H1 (cell line): Measurements from ENCODE around the gene CAMKMT. TPM values are rescaled to one million over a fixed set of nuclear protein-coding genes. Genes with fewer than 3 reads are reported as not detected.

ENCODE experiments used
- CTCF ChIA-PET: fragments of 300-600 bp; sonication (Branson Sonifier 250); formaldehyde crosslinking; loops from one replicate; lab custom pipeline; 2021; ENCODE audit not compliant: partially characterized antibody; lab: Charles Lee
- POLR2A ChIA-PET: fragments of 300-600 bp; sonication (Branson Sonifier 250); formaldehyde crosslinking; loops from one replicate; lab custom pipeline; 2021; ENCODE audit warnings: inconsistent platforms; ENCODE audit not compliant: partially characterized antibody; lab: Charles Lee
- DNase-seq, 2 experiments: peaks; one replicate each; pipeline versions ENCODE4 v3.0.0 to v3.0.0-alpha.2; 2010 to 2022; ENCODE audit warnings: low spot score in 2 of 2, low read depth in 1 of 2, mixed read lengths in 1 of 2
- FAIRE-seq: peaks from 2 replicates; lab custom pipeline; 2011; peaks lifted over from hg19 to GRCh38; lab: Jason Lieb, UNC
- H2AFZ ChIP-seq: 2 replicates; pipeline ENCODE4 v1.8.1; 2012; ENCODE audit warnings: low read length, inconsistent platforms
- H2AK5ac ChIP-seq: 2 replicates; pipeline ENCODE4 v1.6.1; 2013; ENCODE audit warnings: low read depth, low read length
- H2BK120ac ChIP-seq: replicated peaks from 2 replicates; pipeline ENCODE3; 2013; ENCODE audit warnings: low read depth, low read length, inconsistent platforms
- H2BK12ac ChIP-seq: 2 replicates; pipeline ENCODE4 v1.6.1; 2013; ENCODE audit warnings: low read depth, low read length
- H2BK15ac ChIP-seq: 2 replicates; pipeline ENCODE4 v1.6.1; 2013; ENCODE audit warnings: low read length
- H2BK20ac ChIP-seq: 2 replicates; pipeline ENCODE4 v1.6.1; 2013; ENCODE audit warnings: low read length
- H2BK5ac ChIP-seq: 2 replicates; pipeline ENCODE4 v1.6.1; 2013; ENCODE audit warnings: low read depth, low read length
- H3K14ac ChIP-seq: 2 replicates; pipeline ENCODE4 v1.6.1; 2013; ENCODE audit warnings: inconsistent platforms; ENCODE audit not compliant: insufficient read length
- H3K18ac ChIP-seq: 2 replicates; pipeline ENCODE4 v1.6.1; 2013; ENCODE audit warnings: low read length; ENCODE audit errors: extremely low read depth
- H3K23ac ChIP-seq: 2 replicates; pipeline ENCODE4 v1.6.1; 2013; ENCODE audit warnings: inconsistent platforms; ENCODE audit not compliant: insufficient read length
- H3K23me2 ChIP-seq: 2 replicates; pipeline ENCODE4 v1.6.1; 2013; ENCODE audit warnings: low read depth, low read length
- H3K27ac ChIP-seq: 2 replicates; pipeline ENCODE4 v1.6.1; 2011; ENCODE audit warnings: low read depth, low read length, inconsistent platforms
- H3K27me3 ChIP-seq, 4 experiments: replicated peaks in 1 of 4; 1 replicate in 1 of 4; 2 replicates in 3 of 4; pipeline versions ENCODE4 v1.6.1 to v1.8.1; 2011 to 2013; ENCODE audit warnings: low read length in 3 of 4, mild to moderate bottlenecking in 3 of 4, inconsistent platforms in 2 of 4, mixed read lengths in 2 of 4, moderate library complexity in 1 of 4; ENCODE audit not compliant: control insufficient read depth in 3 of 4, insufficient read depth in 3 of 4; ENCODE audit errors: extremely low read depth in 1 of 4
- H3K36me3 ChIP-seq, 4 experiments: 2 replicates each; pipeline versions ENCODE4 v1.6.1 to v1.8.1; 2011 to 2013; ENCODE audit warnings: mild to moderate bottlenecking in 4 of 4, low read length in 3 of 4, moderate library complexity in 2 of 4, control low read depth in 1 of 4, inconsistent platforms in 1 of 4; ENCODE audit not compliant: insufficient read depth in 4 of 4, control insufficient read depth in 2 of 4
- H3K4ac ChIP-seq: replicated peaks from 2 replicates; pipeline ENCODE3; 2013; ENCODE audit warnings: low read length, low read depth, mixed read lengths, inconsistent platforms; ENCODE audit not compliant: insufficient read length
- H3K4me1 ChIP-seq, 4 experiments: replicated peaks in 1 of 4; 1 replicate in 1 of 4; 2 replicates in 3 of 4; pipeline versions ENCODE4 v1.6.1 to v1.8.1; 2011 to 2013; ENCODE audit warnings: low read length in 3 of 4, inconsistent platforms in 2 of 4, mixed read lengths in 1 of 4; ENCODE audit not compliant: insufficient read depth in 4 of 4, control insufficient read depth in 3 of 4
- H3K4me2 ChIP-seq, 2 experiments: 2 replicates each; pipeline versions ENCODE4 v1.6.1 to v1.8.1; 2011 to 2013; ENCODE audit warnings: low read depth in 2 of 2, low read length in 2 of 2, control low read depth in 1 of 2, inconsistent platforms in 1 of 2, mild to moderate bottlenecking in 1 of 2; ENCODE audit not compliant: insufficient read depth in 1 of 2
- H3K4me3 ChIP-seq, 4 experiments: fragments of 200-600, 300-600 bp in 1 of 4; sonication (generic), shearing (Covaris generic), sonication (Bioruptor Twin) in 1 of 4; 2 replicates each; pipeline versions ENCODE4 v1.5.1 to v1.8.1; 2011 to 2016; ENCODE audit warnings: low read length in 4 of 4, low read depth in 3 of 4, control low read depth in 2 of 4, inconsistent platforms in 2 of 4, mild to moderate bottlenecking in 2 of 4, mixed read lengths in 1 of 4, moderate library complexity in 1 of 4; ENCODE audit not compliant: insufficient read depth in 2 of 4; ENCODE audit errors: extremely low read depth in 1 of 4
- H3K56ac ChIP-seq: replicated peaks from 2 replicates; pipeline ENCODE3; 2013; ENCODE audit warnings: low read depth, mild to moderate bottlenecking, mixed read lengths, low read length, inconsistent platforms; ENCODE audit not compliant: insufficient read length
- H3K79me1 ChIP-seq: 2 replicates; pipeline ENCODE4 v1.6.1; 2013; ENCODE audit warnings: low read depth, low read length, control low read depth
- H3K79me2 ChIP-seq, 2 experiments: 2 replicates each; pipeline versions ENCODE4 v1.6.1 to v1.8.1; 2012 to 2013; ENCODE audit warnings: low read length in 2 of 2, mild to moderate bottlenecking in 2 of 2, inconsistent platforms in 1 of 2; ENCODE audit not compliant: insufficient read depth in 2 of 2, control insufficient read depth in 1 of 2
- H3K9ac ChIP-seq, 4 experiments: replicated peaks in 1 of 4; 1 replicate in 1 of 4; 2 replicates in 3 of 4; pipeline versions ENCODE4 v1.6.1 to v1.8.1; 2011 to 2013; ENCODE audit warnings: low read depth in 3 of 4, low read length in 3 of 4, control low read depth in 2 of 4, mild to moderate bottlenecking in 2 of 4, moderate library complexity in 2 of 4, inconsistent platforms in 1 of 4; ENCODE audit errors: extremely low read depth in 1 of 4
- H3K9me3 ChIP-seq, 2 experiments: 2 replicates each; pipeline versions ENCODE4 v1.6.1 to v1.8.1; 2012 to 2013; ENCODE audit warnings: mild to moderate bottlenecking in 2 of 2, moderate library complexity in 2 of 2, control low read depth in 1 of 2, inconsistent platforms in 1 of 2, low read depth in 1 of 2, low read length in 1 of 2, mixed read lengths in 1 of 2; ENCODE audit not compliant: insufficient read depth in 2 of 2
- H4K20me1 ChIP-seq, 2 experiments: replicated peaks in 1 of 2; 2 replicates each; pipeline versions ENCODE3 to v1.8.1; 2011 to 2013; ENCODE audit warnings: inconsistent platforms in 2 of 2, low read length in 2 of 2, mild to moderate bottlenecking in 1 of 2; ENCODE audit not compliant: insufficient read depth in 2 of 2, control insufficient read depth in 1 of 2
- H4K5ac ChIP-seq: 2 replicates; pipeline ENCODE4 v1.6.1; 2013; ENCODE audit warnings: low read length, low read depth, mixed read lengths, inconsistent platforms; ENCODE audit not compliant: insufficient read length
- H4K8ac ChIP-seq: 2 replicates; pipeline ENCODE4 v1.8.0; 2013; ENCODE audit warnings: mild to moderate bottlenecking, moderate library complexity, low read length, inconsistent platforms; ENCODE audit not compliant: insufficient read depth; ENCODE audit errors: extremely low read depth
- H4K91ac ChIP-seq: replicated peaks from 2 replicates; pipeline ENCODE3; 2013; ENCODE audit warnings: low read length, mixed read lengths, inconsistent platforms; ENCODE audit not compliant: insufficient read length
- GTF2F1 ChIP-seq: IDR thresholded peaks from 2 replicates; pipeline ENCODE4 v1.6.1; 2012; ENCODE audit warnings: low read depth, low read length, improper control_type of control experiment, borderline replicate concordance
- HDAC2 ChIP-seq, 2 experiments: fragments of 300-600 bp in 1 of 2; sonication (generic) in 1 of 2; IDR thresholded peaks; 2 replicates each; pipeline ENCODE4 v1.6.1; 2011 to 2012; ENCODE audit warnings: low read depth in 2 of 2, low read length in 2 of 2, mild to moderate bottlenecking in 2 of 2, moderate library complexity in 2 of 2, borderline replicate concordance in 1 of 2, inconsistent platforms in 1 of 2
- SIN3A ChIP-seq, 2 experiments: IDR thresholded peaks in 1 of 2; conservative IDR thresholded peaks in 1 of 2; 2 replicates each; pipeline ENCODE4 v1.6.1; 2011 to 2012; ENCODE audit warnings: low read length in 2 of 2, improper control_type of control experiment in 1 of 2, low read depth in 1 of 2, mild to moderate bottlenecking in 1 of 2
- TEAD4 ChIP-seq: IDR thresholded peaks from 2 replicates; pipeline ENCODE4 v1.6.1; 2012; ENCODE audit warnings: low read depth, low read length, inconsistent platforms, mixed read lengths
- WGBS, 2 experiments: shearing (Covaris generic) in 1 of 2; methylation state at CpG; one replicate each; pipeline versions ENCODE4 v1.1.6 to v1.1.7; 2013 to 2015; ENCODE audit warnings: low lambda C conversion rate in 2 of 2, mixed read lengths in 2 of 2, inconsistent platforms in 1 of 2, low coverage in 1 of 2, missing lambda C conversion rate in 1 of 2; ENCODE audit not compliant: insufficient replicate concordance in 2 of 2, insufficient coverage in 1 of 2, insufficient read length in 1 of 2; ENCODE audit errors: extremely low coverage in 1 of 2, missing lambda C conversion rate in 1 of 2; 5-methylcytosine and 5-hydroxymethylcytosine counted together
- polyA plus RNA-seq, 7 experiments: library from polyadenylated mRNA; depleted of rRNA in 3 of 7; stranded (reverse) in 5 of 7; unstranded in 2 of 7; fragments of >200 nt in 5 of 7; fragments of 200-250 nt in 2 of 7; gene quantifications; 1 replicate in 5 of 7; 2 replicates in 1 of 7; 4 replicates in 1 of 7; pipeline versions ENCODE4 v1.2.1 to v1.2.3, GENCODE V29; 2011 to 2013; ENCODE audit warnings: missing spikeins in 2 of 7, mixed read lengths in 2 of 7
- total RNA-seq: library from RNA; stranded (reverse); fragmentation: NEBNext Ultra II Directional; extraction: Animal tissue kit (Norgen Biotek cat#: 25700); gene quantifications from 2 replicates; pipeline ENCODE4 v1.2.1, GENCODE V29; 2021

Gene CAMKMT
- total and polyA plus RNA-seq, 2 of the 8 experiments (the other 6 are each of a cell fraction or from before 2014, with no cell fraction given), result 14.7 to 22.4 TPM

DNA sequence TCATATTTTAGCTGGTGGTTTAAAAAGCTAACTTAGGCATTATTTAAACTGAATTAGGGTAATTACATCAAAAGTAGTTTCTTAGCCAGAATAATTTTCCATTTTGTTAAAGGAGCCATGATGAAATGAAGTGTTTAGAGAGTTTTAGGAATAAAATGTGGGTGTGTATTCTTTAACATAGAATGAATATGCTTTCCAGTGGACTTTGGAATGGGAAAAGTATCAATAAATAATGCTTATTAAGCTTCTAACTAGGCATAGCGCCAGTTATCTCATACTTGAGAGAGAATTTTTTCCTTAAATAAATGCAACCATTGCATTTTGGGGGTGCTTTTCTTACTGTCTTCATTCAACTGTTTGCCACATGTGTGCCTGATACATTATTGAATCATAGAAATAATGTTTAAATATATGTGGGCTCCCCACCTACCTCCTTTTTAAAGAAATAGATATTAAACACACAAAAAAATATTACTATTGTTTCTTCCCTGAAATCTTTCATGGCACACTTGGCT, 90.4 kb downstream of the CAMKMT start:
- Histone ChIP-seq H4K8ac (no peak overlapping the region), H3K4me3 (no peak overlapping the region), H3K4ac (no peak overlapping the region), H2BK120ac (no peak overlapping the region), H3K4me2 (no peak overlapping the region), H3K56ac (no peak overlapping the region), H3K79me2 (no peaks in the 10 kb centered on the region), H2BK5ac (no peak overlapping the region), H4K91ac (no peak overlapping the region), H3K4me1 (peaks cover 0 to 4% (median 3%) of the 10 kb centered on the region in 4 experiments; a peak in 3 of 7 replicates), H2AK5ac (no peak overlapping the region), H4K20me1 (no peaks in the 10 kb centered on the region), H3K23ac (no peak overlapping the region), H3K18ac (no peak overlapping the region), H2BK12ac (no peak overlapping the region), H2BK15ac (no peak overlapping the region), H3K27me3 (no peaks in the 10 kb centered on the region), H3K27ac (no peak overlapping the region), H2AFZ (no peak overlapping the region), H3K79me1 (no peaks in the 10 kb centered on the region), H3K9me3 (no peaks in the 10 kb centered on the region), H3K9ac (no peak overlapping the region), H3K14ac (no peak overlapping the region), H2BK20ac (no peak overlapping the region), H3K36me3 (no peaks in the 10 kb centered on the region), H3K23me2 (no peaks in the 10 kb centered on the region), H4K5ac (no peak overlapping the region)
- CTCF ChIA-PET, result interaction anchor here (0.8 kb wide), 1 partner anchor 27 kb away, joined by 4 read pairs; no protein-coding TSS in a partner anchor
- POLR2A ChIA-PET, result interaction anchor here (1.0 kb wide), 1 partner anchor 11 kb away, joined by 3 read pairs; no protein-coding TSS in a partner anchor
- TF ChIP-seq GTF2F1 (no peak), TEAD4 (no peak), HDAC2 (IDR thresholded peaks at IDR 0.05; ENCODE audit: borderline replicate concordance in 1 of 2, low read depth in 2 of 2, low read length in 2 of 2) (no peak), SIN3A (conservative IDR thresholded peaks at IDR 0.05 in 1 of 2, IDR thresholded peaks at IDR 0.05 in 1 of 2; ENCODE audit: low read depth in 1 of 2, low read length in 2 of 2) (no peak)
- FAIRE-seq, result no peak
- DNase-seq, result no peak
- WGBS, 2 experiments, result 100% methylated on average over 1 of the region's 1 CpG; no CpG with 5 or more reads in 1 of the 2 experiments
